Neutrophil (primary cell): Measurements from ENCODE around the gene DDRGK1.

Experiments
- H3K27ac ChIP-seq: fragments of 200-600 bp; sonication (generic); 2 replicates; pipeline ENCODE4 v1.5.1; 2016; ENCODE audit warnings: mild to moderate bottlenecking, moderate library complexity
- H3K27me3 ChIP-seq: fragments of 200-600 bp; sonication (generic); 2 replicates; pipeline ENCODE4 v1.6.0; 2016; ENCODE audit warnings: mild to moderate bottlenecking
- H3K36me3 ChIP-seq: fragments of 200-600 bp; sonication (generic); 2 replicates; pipeline ENCODE4 v1.5.1; 2017
- H3K4me1 ChIP-seq, 2 experiments: fragments of 200-600 bp in 1 of 2; sonication (generic) in 1 of 2; 1 replicate in 1 of 2; 2 replicates in 1 of 2; pipeline versions ENCODE4 v1.5.1 to v1.6.1; 2013 to 2016; ENCODE audit warnings: low read depth in 1 of 2, low read length in 1 of 2, mild to moderate bottlenecking in 1 of 2, moderate library complexity in 1 of 2; ENCODE audit not compliant: control insufficient read depth in 1 of 2, insufficient read depth in 1 of 2
- H3K4me3 ChIP-seq, 2 experiments: fragments of 200-600 bp in 1 of 2; sonication (generic) in 1 of 2; 1 replicate in 1 of 2; 2 replicates in 1 of 2; pipeline ENCODE4 v1.5.1; 2013 to 2016; ENCODE audit warnings: low read depth in 1 of 2, low read length in 1 of 2, mild to moderate bottlenecking in 1 of 2, moderate library complexity in 1 of 2
- H3K9me3 ChIP-seq: fragments of 200-600 bp; sonication (generic); 2 replicates; pipeline ENCODE4 v1.5.1; 2016
- TF ChIP-seq, protein P1 (sequence below): fragments of 200-600 bp; sonication (generic); IDR thresholded peaks from 2 replicates; pipeline ENCODE4 v1.5.1; 2016; ENCODE audit warnings: antibody characterized with exemption

DDRGK1 gene

DNA sequence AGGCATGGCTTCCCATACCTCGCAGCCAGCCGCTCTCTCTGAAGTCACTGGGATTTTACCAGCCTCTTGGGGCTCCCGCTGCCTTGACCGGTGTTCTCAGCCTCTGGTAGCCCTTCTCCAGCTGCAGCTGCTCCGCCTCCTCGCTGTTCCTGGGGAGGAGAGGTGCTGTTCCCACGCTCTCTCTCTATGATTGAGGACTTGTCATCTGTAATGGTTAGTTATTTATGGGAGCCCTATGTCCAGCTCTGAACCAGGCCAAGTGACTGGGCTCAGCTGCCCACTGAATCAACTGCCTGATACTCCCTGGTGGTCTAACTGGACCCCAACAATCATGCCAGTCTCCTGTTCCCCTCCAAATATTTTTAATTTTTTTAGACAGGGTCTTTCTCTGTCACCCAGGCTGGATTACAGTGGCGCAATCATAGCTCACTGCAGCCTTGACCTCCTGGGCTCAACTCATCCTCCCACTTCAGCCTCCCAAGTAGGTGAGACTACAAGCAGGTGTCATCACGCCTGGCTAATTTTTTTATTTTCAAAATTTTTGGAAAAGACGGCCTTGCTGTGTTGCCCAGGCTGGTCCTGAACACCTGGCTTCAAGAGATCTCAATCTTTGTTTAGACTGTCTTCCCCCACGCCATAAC, 39.4 kb upstream of the DDRGK1 start:
- no peak overlapping the region for H3K4me3 ChIP-seq
- H3K9me3 ChIP-seq: no peaks in the 10 kb centered on the region
- no peak overlapping the region for H3K27ac ChIP-seq
- H3K27me3 ChIP-seq: peaks cover 100% of the 10 kb centered on the region
- no peaks in the 10 kb centered on the region for H3K36me3 ChIP-seq
- H3K4me1 ChIP-seq: peaks cover 14% of the 10 kb centered on the region in 2 experiments
- TF ChIP-seq, protein P1, sequence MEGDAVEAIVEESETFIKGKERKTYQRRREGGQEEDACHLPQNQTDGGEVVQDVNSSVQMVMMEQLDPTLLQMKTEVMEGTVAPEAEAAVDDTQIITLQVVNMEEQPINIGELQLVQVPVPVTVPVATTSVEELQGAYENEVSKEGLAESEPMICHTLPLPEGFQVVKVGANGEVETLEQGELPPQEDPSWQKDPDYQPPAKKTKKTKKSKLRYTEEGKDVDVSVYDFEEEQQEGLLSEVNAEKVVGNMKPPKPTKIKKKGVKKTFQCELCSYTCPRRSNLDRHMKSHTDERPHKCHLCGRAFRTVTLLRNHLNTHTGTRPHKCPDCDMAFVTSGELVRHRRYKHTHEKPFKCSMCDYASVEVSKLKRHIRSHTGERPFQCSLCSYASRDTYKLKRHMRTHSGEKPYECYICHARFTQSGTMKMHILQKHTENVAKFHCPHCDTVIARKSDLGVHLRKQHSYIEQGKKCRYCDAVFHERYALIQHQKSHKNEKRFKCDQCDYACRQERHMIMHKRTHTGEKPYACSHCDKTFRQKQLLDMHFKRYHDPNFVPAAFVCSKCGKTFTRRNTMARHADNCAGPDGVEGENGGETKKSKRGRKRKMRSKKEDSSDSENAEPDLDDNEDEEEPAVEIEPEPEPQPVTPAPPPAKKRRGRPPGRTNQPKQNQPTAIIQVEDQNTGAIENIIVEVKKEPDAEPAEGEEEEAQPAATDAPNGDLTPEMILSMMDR: no peak

DNA sequence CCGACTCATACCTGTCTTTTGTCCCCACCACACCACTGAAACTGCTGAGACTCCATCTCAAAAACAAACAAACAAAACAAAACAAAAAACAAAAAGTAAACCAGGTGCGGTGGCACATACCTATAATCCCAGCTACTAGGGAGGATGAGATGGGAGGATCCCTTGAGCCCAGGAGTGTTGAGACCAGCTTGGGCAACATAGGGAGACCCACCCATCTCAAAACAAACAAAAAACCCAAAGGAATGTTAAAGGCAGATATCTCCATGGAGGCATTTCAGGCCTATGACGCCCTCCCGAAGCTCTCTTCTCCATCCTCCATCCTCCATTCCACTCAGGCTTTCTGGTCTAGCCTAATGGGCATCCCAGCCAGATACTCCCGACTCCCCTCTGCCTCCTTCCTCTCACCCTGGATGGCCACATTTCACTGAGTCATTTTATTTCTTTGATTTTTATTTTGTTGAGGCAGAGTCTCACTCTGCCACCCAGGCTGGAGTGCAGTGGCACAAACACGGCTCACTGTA, 37.8 kb upstream of the DDRGK1 start:
- no peak overlapping the region for H3K27ac ChIP-seq
- peaks cover 100% of the 10 kb centered on the region for H3K27me3 ChIP-seq
- TF ChIP-seq, protein P1: no peak
- H3K4me1 ChIP-seq: peaks cover 17 to 24% of the 10 kb centered on the region in 2 experiments
- H3K4me3 ChIP-seq: no peak overlapping the region
- H3K9me3 ChIP-seq: no peaks in the 10 kb centered on the region
- H3K36me3 ChIP-seq: no peaks in the 10 kb centered on the region

DNA sequence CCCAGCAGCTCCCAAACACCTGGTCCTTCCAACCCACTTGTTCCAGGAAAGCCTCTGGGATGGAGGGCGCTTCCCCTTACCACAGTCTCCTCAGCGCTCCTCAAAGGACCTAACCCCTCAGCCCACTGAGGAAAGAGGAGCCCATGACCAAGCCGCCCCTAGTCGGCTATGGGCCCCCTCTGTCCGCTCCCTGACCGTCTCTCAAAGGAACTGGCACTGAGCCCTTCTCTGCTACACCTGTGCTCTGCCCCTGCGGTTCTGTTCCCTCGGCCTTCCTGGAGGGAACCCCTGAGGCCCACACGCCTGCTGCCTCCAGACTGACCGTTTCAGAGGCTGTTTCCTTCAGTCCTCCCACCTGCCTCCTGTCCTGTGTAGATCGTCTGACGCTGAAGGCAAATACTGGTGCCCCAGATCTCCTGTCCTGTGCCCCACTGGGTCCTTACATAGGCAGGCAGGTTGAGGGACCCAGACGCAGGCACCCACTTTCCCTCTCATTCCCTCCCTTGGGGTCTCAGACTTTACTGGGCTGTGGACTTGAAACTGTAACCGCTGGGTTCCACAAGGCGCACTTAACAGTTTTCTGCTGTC, 36.4 kb upstream of the DDRGK1 start:
- TF ChIP-seq, protein P1: no peak
- no peaks in the 10 kb centered on the region for H3K9me3 ChIP-seq
- peaks cover 17 to 24% of the 10 kb centered on the region in 2 experiments for H3K4me1 ChIP-seq
- H3K27me3 ChIP-seq: peaks cover 100% of the 10 kb centered on the region
- no peak overlapping the region for H3K27ac ChIP-seq
- no peak overlapping the region for H3K4me3 ChIP-seq
- H3K36me3 ChIP-seq: no peaks in the 10 kb centered on the region

DNA sequence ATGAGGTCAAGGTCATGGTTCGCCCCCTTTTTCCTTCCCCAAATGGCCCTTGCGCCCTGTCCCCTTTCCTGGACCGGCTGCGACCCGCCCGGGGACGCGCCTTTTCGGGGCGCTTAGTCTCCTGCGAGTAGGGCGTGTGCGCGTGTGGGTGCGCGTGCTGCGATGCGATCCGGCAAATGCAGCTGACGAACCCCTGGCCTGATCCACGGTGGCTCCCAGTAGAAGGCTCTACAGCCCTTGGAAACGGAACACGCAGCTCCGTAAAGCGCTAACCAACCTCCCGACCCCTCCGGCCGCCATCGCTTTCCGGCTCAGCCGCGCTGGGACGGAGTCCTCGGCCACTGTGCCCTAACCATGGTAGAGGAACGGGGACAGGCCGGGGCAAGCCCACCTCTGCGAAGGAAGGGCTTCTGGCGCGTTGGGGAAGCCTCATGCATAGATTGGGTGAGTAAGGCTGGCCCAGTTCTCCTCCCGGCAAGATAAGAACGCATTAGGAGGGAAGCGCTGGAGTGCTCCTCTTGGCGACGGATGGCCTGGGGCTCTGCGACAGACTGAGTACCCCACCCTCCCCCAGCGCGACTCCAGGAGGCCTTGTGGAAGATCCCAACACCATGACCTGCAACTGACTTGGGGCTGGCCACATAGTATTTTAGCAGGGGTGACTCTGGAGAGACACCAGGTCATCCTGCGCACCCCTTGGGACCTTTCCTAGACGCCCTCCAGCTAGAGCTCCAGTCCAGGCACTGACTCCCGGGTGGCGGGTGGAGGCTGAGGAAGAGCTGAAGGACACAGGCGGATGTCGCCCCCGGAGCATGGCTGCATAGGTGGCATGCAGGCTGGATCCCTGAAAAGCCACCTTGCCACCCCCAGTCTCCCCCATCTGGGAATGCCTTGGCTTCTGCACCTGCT, 35.6 kb upstream of the DDRGK1 start:
- peak overlapping the region; percentile 53 to 69 for H3K4me3 ChIP-seq
- no peak overlapping the region for H3K27ac ChIP-seq
- peaks cover 100% of the 10 kb centered on the region for H3K27me3 ChIP-seq
- H3K9me3 ChIP-seq: no peaks in the 10 kb centered on the region
- no peaks in the 10 kb centered on the region for H3K36me3 ChIP-seq
- H3K4me1 ChIP-seq: peaks cover 17 to 24% of the 10 kb centered on the region in 2 experiments
- TF ChIP-seq, protein P1: no peak

DNA sequence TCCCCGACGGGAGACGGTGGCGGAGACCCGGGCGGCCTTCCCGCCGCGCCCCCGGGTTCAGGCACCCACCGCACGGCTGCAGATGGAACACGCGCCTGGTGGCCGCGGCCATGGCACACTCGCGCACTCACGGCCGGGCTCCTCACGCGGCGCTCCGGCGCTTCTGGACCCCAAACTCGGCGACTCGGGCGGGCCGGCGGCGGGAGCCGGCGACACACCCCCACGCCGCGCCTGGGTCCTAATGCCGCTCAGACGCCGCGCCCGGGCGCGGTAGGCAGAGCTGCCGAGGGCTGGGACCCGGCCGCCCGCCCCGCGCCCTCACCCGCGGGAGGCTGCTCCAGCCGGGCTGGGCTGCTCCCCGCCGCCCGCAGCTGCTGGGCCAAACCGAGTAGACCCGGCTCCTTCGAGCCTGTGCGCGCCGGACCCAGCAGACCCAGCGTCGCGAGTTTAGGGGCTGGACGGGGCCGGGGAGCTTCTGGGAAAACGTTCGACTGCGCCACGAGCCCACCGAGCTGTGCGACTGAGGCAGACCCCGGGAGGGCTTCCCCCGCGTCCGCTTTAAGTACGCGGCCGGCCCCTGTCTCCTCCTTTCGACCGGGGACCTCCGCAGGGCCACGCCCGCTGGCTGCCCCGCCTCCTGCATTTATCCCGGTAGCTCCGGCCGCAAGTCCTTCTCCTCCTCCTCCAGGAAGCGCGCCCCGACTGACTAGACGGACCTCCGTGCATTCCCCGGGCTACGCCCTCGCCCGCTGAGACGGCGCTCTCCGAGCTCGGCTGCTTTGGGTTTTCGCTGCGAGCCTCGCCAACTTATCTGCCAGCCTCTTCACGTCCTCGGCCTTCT, 34.8 kb upstream of the DDRGK1 start, which contains the start of gene SLC4A11:
SLC4A11 (minus strand) TSS at position 165 of the 841 bp plus-strand sequence; CDS start at position 112, 53 bp downstream.
- H3K27me3 ChIP-seq: peaks cover 99% of the 10 kb centered on the region

More for the DNA sequence above, 34.8 kb upstream of the DDRGK1 start, which contains the start of gene SLC4A11:
- no peaks in the 10 kb centered on the region for H3K9me3 ChIP-seq
- no peak within 1 kb of the TSS for H3K27ac ChIP-seq
- H3K4me3 ChIP-seq: peak within 1 kb of the TSS; percentile 53 to 69
- H3K4me1 ChIP-seq: peaks cover 17 to 24% of the 10 kb centered on the region in 2 experiments
- TF ChIP-seq, protein P1: no peak
- H3K36me3 ChIP-seq: no peaks in the 10 kb centered on the region
